Motor neuron (in vitro differentiated cells): ENCODE measurements around the gene TMOD3. TPM values are rescaled to one million over a fixed set of nuclear protein-coding genes. Genes with fewer than 3 reads are reported as not detected.

ENCODE experiments used
- ATAC-seq, 8 experiments: fragments of 200-7000 bp; cut with Tn5 transposase; replicated peaks in 6 of 8; 2 replicates each; pipeline ENCODE4 v1.8.0; 2021; ENCODE audit warnings: mild to moderate bottlenecking in 8 of 8, moderate library complexity in 8 of 8
- H3K27ac ChIP-seq, 2 donors: fragments of 250-450 bp; sonication (Bioruptor Pico); 2 replicates each; pipeline ENCODE4 v1.9.0; 2021; ENCODE audit warnings: antibody characterized with exemption in 2 of 2, mild to moderate bottlenecking in 2 of 2, moderate library complexity in 1 of 2
- H3K4me1 ChIP-seq, 2 donors: fragments of 250-450 bp; sonication (Bioruptor Pico); replicated peaks in 1 of 2; 2 replicates each; pipeline ENCODE4 v1.6.1; 2021; ENCODE audit warnings: antibody characterized with exemption in 2 of 2, mild to moderate bottlenecking in 2 of 2, moderate library complexity in 1 of 2
- H3K4me3 ChIP-seq, 5 donors: fragments of 250-450 bp; sonication (Bioruptor Pico); 2 replicates each; pipeline ENCODE4 v1.9.0; 2021; ENCODE audit warnings: antibody characterized with exemption in 5 of 5, mild to moderate bottlenecking in 5 of 5, moderate library complexity in 4 of 5
- WGBS, 10 experiments: fragments of 450-650 bp; shearing (Covaris generic); methylation state at CpG; one replicate each; pipeline ENCODE4 v1.0.0; 2022; 5-methylcytosine and 5-hydroxymethylcytosine counted together
- in situ Hi-C, 9 experiments: fragments of 400-800 bp; cut with MboI; loops; one replicate each; pipeline ENCODE4 v1.15.0; 2021; ENCODE audit warnings: low sequenced_read_pairs in 9 of 9, low pct_unique_long_range_greater_than_20kb in 2 of 9; ENCODE audit not compliant: unreplicated experiment in 9 of 9
- total RNA-seq, 8 experiments: library from RNA; unstranded; fragments of 300-600 nt; gene quantifications; 2 replicates each; pipeline versions ENCODE4 v1.2.3 to v1.2.4, GENCODE V29; 2022

The TMOD3 gene
- total RNA-seq, 8 experiments from 2014 or later: 10.2 to 43.6 (median 23.0) TPM

GRCh38 chr15:51938286-51938685 lies 108.8 kb downstream of the TMOD3 start:
- in situ Hi-C loops: no loop called here
- 77 to 100% (median 92%) methylated on average over 1 to 3 of the region's 3 CpGs; no CpG with 5 or more reads in 3 of the 10 experiments for WGBS, 10 experiments

GRCh38 chr15:51939216-51939615 lies 109.8 kb downstream of the TMOD3 start:
- ATAC-seq: no peak
- no peak overlapping the region for H3K27ac ChIP-seq
- H3K4me1 ChIP-seq: peaks cover 0 to 5% of the 10 kb centered on the region in 2 donors
- H3K4me3 ChIP-seq: no peak overlapping the region
- in situ Hi-C loops: no loop called here

More at GRCh38 chr15:51938286-51938685, 108.8 kb downstream of the TMOD3 start:
- no peak for ATAC-seq
- H3K4me1 ChIP-seq: no peaks in the 10 kb centered on the region
- H3K27ac ChIP-seq: no peak overlapping the region
- H3K4me3 ChIP-seq: no peak overlapping the region

GRCh38 chr15:51947124-51947523 lies 117.7 kb downstream of the TMOD3 start:
- Histone ChIP-seq H3K4me3 (no peak overlapping the region), H3K4me1 (peaks cover 0 to 5% of the 10 kb centered on the region in 2 donors), H3K27ac (no peak overlapping the region)
- in situ Hi-C loops: no loop called here
- WGBS, 10 experiments: 40 to 100% (median 93%) methylated on average over 1 to 2 of the region's 2 CpGs; no CpG with 5 or more reads in 3 of the 10 experiments
- ATAC-seq: no peak

DNA sequence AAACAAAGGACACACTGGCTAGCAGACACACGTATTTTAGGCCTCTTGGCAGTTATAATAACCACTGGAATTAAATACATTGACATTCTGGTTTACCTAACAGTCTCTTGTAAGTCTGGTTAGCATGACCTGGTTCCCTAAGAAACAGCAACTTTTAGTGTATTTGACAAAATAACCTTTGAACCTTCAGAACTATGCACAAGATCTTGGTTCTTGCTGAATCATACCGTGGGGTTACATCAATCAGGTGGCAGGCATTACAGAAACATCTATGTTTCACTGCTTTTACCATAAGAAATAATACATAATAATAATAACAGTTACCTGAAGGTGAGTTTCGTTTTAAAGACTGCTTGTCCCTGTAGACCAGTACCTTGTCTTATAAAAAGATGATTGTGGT lies 123.4 kb downstream of the TMOD3 start:
- no peak overlapping the region for H3K27ac ChIP-seq
- WGBS, 10 experiments: 67 to 100% (median 93%) methylated on average over 1 to 3 of the region's 3 CpGs; no CpG with 5 or more reads in 2 of the 10 experiments
- in situ Hi-C loops: no loop called here
- no peak for ATAC-seq
- H3K4me3 ChIP-seq: no peak overlapping the region
- no peaks in the 10 kb centered on the region for H3K4me1 ChIP-seq

DNA sequence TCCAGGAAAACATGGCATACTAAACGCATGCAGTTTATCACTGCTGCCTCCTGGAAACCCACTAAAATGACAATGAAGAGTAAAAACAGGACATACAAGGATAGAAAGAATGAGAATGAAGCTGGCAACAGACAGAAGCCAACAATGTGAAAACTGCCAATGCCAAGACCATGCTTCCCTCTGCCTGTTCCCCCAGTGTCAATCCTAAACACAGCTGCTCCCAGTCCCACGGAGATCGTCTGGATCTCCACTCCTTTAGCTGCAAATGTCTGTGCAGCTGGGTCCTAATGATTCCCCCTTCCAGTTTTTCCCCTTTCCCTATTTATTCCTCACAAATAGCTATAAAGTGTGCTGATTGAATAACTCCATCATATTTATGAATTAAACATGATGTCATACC lies 126.1 kb downstream of the TMOD3 start:
- in situ Hi-C loops: no loop called here
- Histone ChIP-seq H3K4me1 (no peaks in the 10 kb centered on the region), H3K27ac (no peak overlapping the region), H3K4me3 (no peak overlapping the region)
- ATAC-seq: no peak
- 80 to 100% (median 90%) methylated on average over 1 to 3 of the region's 3 CpGs; no CpG with 5 or more reads in 3 of the 10 experiments for WGBS, 10 experiments

Other genes starting within 250 kb of the TMOD3 start
- gene DMXL2, start 206.9 kb upstream of the TMOD3 start, total RNA-seq: 100 to 1,000 TPM in 1 of 8 experiments, 10 to 100 TPM in 7; 30.0 to 197 (median 53.0) TPM
- 10 to 100 TPM in 5 of 8 experiments, under 1 TPM in 3; 0.10 to 67.6 (median 30.0) TPM for gene SCG3, start 148.2 kb upstream of the TMOD3 start, total RNA-seq
- 1 to 10 TPM; 1.5 to 9.6 (median 4.3) TPM for gene LYSMD2, start 92.0 kb upstream of the TMOD3 start, total RNA-seq
- gene TMOD2, start 78.1 kb upstream of the TMOD3 start, total RNA-seq: 10 to 100 TPM in 5 of 8 experiments, 1 to 10 TPM in 2, under 1 TPM in 1; 0.66 to 70.4 (median 28.9) TPM
- 10 to 100 TPM; 28.6 to 40.0 (median 31.1) TPM for gene LEO1, start 142.1 kb downstream of the TMOD3 start, total RNA-seq
- gene MAPK6, start 189.6 kb downstream of the TMOD3 start, total RNA-seq: 10 to 100 TPM; 26.1 to 92.9 (median 75.9) TPM